ENCODE measurements around the gene CACFD1. TPM values are rescaled to one million over a fixed set of nuclear protein-coding genes. Genes with fewer than 3 reads are reported as not detected.

CACFD1 gene
- total and polyA plus RNA-seq, 2 of the 4 experiments (the other 2 are of a cell fraction), result 2.0 to 6.6 TPM

DNA sequence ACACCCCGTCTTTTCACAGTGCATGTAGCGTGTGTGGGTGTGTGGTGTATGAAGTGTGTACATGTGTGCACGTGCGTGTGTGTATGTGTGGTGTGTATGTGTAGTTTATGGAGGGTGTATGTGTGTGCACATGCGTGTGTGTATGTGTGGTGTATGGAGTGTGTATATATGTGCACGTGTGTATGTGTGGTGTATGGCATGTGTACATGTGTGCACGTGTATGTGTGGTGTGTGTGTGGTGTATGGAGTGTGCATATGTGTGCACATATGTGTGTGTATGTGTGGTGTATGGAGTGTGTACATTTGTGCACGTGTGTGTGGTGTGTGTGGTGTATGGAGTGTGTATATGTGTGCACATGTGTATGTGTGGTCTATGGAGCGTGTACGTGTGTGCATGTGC is 51.8 kb downstream of the CACFD1 start:
- H3K9me1 ChIP-seq (ENCODE audit: insufficient read depth, low read length), result peaks cover 12% of the 10 kb centered on the region; the same call in 1 of the 2 replicates
- H3K4me3 ChIP-seq (ENCODE audit: insufficient read depth, low read depth, low read length), result no peak overlapping the region
- peaks cover 8% of the 10 kb centered on the region; the same call in 1 of the 2 replicates for H3K4me1 ChIP-seq (ENCODE audit: control insufficient read depth, insufficient read depth, low read length)
- no peak overlapping the region for H3K18ac ChIP-seq (ENCODE audit: low read depth, low read length)
- H2BK120ac ChIP-seq (ENCODE audit: low read depth, low read length), result no peak overlapping the region
- dilution Hi-C loops (cut with HindIII; ENCODE audit: low sequenced_read_pairs, unreplicated experiment) (no loop called here), in situ Hi-C loops (cut with MboI; ENCODE audit: low sequenced_read_pairs) (no loop called here), intact Hi-C loops (cut with micrococcal nuclease) (no loop called here)
- H2AK5ac ChIP-seq (ENCODE audit: low read depth, low read length), result no peak overlapping the region
- H3K56ac ChIP-seq (ENCODE audit: extremely low read depth, insufficient read depth, low read length), result no peak overlapping the region
- H4K5ac ChIP-seq (ENCODE audit: low read depth, low read length), result no peak overlapping the region
- H2AFZ ChIP-seq (replicated peaks; ENCODE audit: low read length, poor library complexity), result no peak overlapping the region
- peaks cover 36% of the 10 kb centered on the region; the same call in 1 of the 2 replicates for H3K27me3 ChIP-seq (ENCODE audit: control insufficient read depth, insufficient read depth, low read length)
- no peak overlapping the region for H3K4ac ChIP-seq (ENCODE audit: low read depth, low read length)
- no peak overlapping the region for H3K23ac ChIP-seq (ENCODE audit: low read depth, low read length)
- whole genome bisulfite sequencing, 2 experiments (ENCODE audit: extremely low coverage in 2 of 2, insufficient read length in 1 of 2), result 92% methylated on average over 10 of the region's 10 CpGs; no CpG with 5 or more reads in 1 of the 2 experiments
- no peak overlapping the region for H2AK9ac ChIP-seq (replicated peaks; ENCODE audit: low read depth, low read length, poor library complexity)
- H4K8ac ChIP-seq (ENCODE audit: low read depth in 2 of 2, low read length in 2 of 2), result no peak overlapping the region
- H2BK20ac ChIP-seq (ENCODE audit: low read depth, low read length), result no peak overlapping the region
- DNase-seq (no peak), ATAC-seq (ENCODE audit: low read depth) (no peak)
- H4K91ac ChIP-seq (ENCODE audit: insufficient read depth, low read depth, low read length), result no peak overlapping the region
- CTCF ChIA-PET, result no interaction called here
- no TSS peak for BruUV-seq (replicated peaks)
- H3K27ac ChIP-seq (ENCODE audit: insufficient read depth, low read length), result no peak overlapping the region
- no peaks in the 10 kb centered on the region for H3K9me3 ChIP-seq (ENCODE audit: control insufficient read depth, insufficient read depth, low read length)
- H3K36me3 ChIP-seq (ENCODE audit: control insufficient read depth, insufficient read depth, low read length), result no peaks in the 10 kb centered on the region
- H4K20me1 ChIP-seq (ENCODE audit: insufficient read depth, low read length), result peaks cover 3% of the 10 kb centered on the region; the same call in 1 of the 2 replicates
- POLR2A ChIA-PET (ENCODE audit: unreplicated experiment), result no interaction called here
- no peak overlapping the region for H2BK5ac ChIP-seq (ENCODE audit: low read depth, low read length, poor library complexity, severe bottlenecking)
- no peak overlapping the region for H3K9ac ChIP-seq (ENCODE audit: low read depth, low read length)
- no peak for TF ChIP-seq SMC3 (IDR thresholded peaks at IDR 0.05; ENCODE audit: low read depth, low read length)
- no peak for TF ChIP-seq MAZ (IDR thresholded peaks at IDR 0.05; ENCODE audit: borderline replicate concordance, low read depth, low read length)
- TF ChIP-seq POLR2A (IDR thresholded peaks at IDR 0.05; ENCODE audit: low read depth, low read length), result no peak
- TF ChIP-seq CHD1 (IDR thresholded peaks at IDR 0.05; ENCODE audit: low read depth, low read length), result no peak
- TF ChIP-seq, protein P1, sequence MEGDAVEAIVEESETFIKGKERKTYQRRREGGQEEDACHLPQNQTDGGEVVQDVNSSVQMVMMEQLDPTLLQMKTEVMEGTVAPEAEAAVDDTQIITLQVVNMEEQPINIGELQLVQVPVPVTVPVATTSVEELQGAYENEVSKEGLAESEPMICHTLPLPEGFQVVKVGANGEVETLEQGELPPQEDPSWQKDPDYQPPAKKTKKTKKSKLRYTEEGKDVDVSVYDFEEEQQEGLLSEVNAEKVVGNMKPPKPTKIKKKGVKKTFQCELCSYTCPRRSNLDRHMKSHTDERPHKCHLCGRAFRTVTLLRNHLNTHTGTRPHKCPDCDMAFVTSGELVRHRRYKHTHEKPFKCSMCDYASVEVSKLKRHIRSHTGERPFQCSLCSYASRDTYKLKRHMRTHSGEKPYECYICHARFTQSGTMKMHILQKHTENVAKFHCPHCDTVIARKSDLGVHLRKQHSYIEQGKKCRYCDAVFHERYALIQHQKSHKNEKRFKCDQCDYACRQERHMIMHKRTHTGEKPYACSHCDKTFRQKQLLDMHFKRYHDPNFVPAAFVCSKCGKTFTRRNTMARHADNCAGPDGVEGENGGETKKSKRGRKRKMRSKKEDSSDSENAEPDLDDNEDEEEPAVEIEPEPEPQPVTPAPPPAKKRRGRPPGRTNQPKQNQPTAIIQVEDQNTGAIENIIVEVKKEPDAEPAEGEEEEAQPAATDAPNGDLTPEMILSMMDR (conservative IDR thresholded peaks at IDR 0.05; ENCODE audit: low read depth, low read length), result no peak
- no peak for TF ChIP-seq BHLHE40 (IDR thresholded peaks at IDR 0.05; ENCODE audit: low read depth, low read length)
- TF ChIP-seq MXI1 (IDR thresholded peaks at IDR 0.05; ENCODE audit: borderline replicate concordance, low read depth, low read length), result no peak
- no peak for TF ChIP-seq RCOR1 (IDR thresholded peaks at IDR 0.05; ENCODE audit: insufficient replicate concordance, low read length)
- TF ChIP-seq, protein P2, sequence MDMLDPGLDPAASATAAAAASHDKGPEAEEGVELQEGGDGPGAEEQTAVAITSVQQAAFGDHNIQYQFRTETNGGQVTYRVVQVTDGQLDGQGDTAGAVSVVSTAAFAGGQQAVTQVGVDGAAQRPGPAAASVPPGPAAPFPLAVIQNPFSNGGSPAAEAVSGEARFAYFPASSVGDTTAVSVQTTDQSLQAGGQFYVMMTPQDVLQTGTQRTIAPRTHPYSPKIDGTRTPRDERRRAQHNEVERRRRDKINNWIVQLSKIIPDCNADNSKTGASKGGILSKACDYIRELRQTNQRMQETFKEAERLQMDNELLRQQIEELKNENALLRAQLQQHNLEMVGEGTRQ (IDR thresholded peaks at IDR 0.05; ENCODE audit: low read depth, low read length), result no peak
- no peak for TF ChIP-seq RFX5 (IDR thresholded peaks at IDR 0.05; ENCODE audit: low read depth, low read length)
- TF ChIP-seq, protein P3, sequence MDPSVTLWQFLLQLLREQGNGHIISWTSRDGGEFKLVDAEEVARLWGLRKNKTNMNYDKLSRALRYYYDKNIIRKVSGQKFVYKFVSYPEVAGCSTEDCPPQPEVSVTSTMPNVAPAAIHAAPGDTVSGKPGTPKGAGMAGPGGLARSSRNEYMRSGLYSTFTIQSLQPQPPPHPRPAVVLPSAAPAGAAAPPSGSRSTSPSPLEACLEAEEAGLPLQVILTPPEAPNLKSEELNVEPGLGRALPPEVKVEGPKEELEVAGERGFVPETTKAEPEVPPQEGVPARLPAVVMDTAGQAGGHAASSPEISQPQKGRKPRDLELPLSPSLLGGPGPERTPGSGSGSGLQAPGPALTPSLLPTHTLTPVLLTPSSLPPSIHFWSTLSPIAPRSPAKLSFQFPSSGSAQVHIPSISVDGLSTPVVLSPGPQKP (IDR thresholded peaks at IDR 0.05; ENCODE audit: borderline replicate concordance, low read depth, low read length), result no peak
- TF ChIP-seq MAFK (IDR thresholded peaks at IDR 0.05; ENCODE audit: low read depth, low read length), result no peak
- no peak for TF ChIP-seq NFE2L2 (IDR thresholded peaks at IDR 0.05; ENCODE audit: low read depth, low read length)
- no peak overlapping the region for H3K14ac ChIP-seq (replicated peaks; ENCODE audit: low read depth, low read length)
- no peak overlapping the region for H2BK15ac ChIP-seq (ENCODE audit: low read depth, low read length)
- no peaks in the 10 kb centered on the region for H3K79me1 ChIP-seq (ENCODE audit: low read depth in 1 of 2, low read length in 2 of 2)
- no peak overlapping the region for H3K4me2 ChIP-seq (ENCODE audit: low read depth, low read length)

Data from IMR-90 (cell line).